Activated CD8-positive, alpha-beta memory T cell treated with anti-CD3 and anti-CD28 coated beads for 4 hours (primary cell): Measurements from ENCODE around the gene PSG4.
"Not testable (repeated sequence)": the region's sequence is repeated elsewhere in the genome, so short reads cannot be mapped to it uniquely, and the experiment has no call there.

Source experiments
- DNase-seq, 2 donors: peaks; one replicate each; pipeline ENCODE4 v3.0.0-alpha.2; 2020; ENCODE audit warnings: low read depth in 2 of 2

PSG4 gene

DNA sequence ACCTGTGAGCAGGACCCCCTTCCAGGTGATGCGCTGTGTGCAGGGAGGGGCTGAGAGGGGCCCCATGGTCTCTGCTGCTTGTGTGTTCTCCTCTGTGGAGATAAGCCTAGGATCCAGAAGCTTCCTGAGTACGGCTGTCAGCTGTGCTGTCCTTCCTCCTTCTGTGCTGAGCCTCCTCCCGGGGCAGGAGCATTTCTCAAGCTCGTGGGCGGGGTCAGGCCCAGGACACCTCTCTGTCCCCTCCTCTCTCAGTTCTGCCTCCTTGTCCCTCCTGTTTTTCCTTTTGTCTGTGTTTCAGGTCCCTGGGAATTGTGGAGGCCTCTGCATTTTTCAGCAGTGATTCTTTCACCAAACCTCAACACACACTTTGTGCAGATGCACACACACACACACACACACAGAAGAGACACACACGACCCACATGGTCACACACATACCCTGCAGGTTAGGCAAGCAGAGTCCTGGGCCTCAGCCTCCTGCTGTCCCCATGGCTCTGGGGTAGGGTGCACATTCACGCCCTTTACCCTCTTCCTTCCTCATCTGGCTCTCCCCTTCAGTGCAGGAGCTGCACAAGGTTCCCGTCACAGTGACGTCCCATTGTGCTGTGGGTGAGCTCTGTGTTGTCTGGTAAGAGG is at the start of gene PSG4:
TSS of gene PSG4 (minus strand) at position 168 of the 635 bp plus-strand sequence. CDS start at position 66, 102 bp downstream.
- DNase-seq = not testable (repeated sequence)

DNA sequence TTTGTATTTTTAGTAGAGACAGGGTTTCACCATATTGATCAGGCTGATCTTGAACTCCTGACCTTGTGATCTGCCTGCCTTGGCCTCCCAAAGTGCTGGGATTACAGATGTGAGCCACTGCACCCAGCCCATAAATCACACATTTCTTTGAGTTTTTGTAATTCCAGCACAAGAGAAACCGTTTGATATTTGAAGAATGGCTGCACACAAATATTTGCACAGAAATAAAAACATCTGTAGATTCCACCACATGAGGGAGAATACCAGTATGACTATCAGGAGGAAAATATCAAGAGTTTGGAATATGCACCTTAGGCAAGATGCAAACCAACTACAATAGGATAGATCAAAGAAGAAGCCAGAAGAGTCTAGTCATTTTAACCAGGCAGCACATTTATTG is 46.0 kb upstream of the PSG4 start:
- DNase-seq = not testable (repeated sequence)

DNA sequence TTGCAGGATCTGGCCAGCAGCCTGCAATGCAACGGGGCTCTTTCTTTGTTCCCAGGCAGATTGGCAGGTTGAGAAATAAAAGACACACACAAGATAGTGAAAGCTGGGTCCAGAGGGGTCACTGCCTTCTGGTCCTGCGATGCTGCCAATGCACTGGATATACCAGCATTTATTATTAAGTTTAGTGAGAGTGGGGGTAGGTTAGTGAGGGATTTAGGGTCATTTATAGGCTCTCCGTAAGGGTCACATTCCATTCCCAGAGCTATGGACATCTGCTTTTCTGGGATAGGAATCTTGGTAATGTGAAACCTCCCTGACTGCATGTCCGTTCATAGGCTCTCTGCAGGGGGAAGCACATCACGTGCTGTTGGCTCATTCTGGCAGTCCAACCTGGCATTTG is 44.9 kb upstream of the PSG4 start:
- DNase-seq = not testable (repeated sequence)

DNA sequence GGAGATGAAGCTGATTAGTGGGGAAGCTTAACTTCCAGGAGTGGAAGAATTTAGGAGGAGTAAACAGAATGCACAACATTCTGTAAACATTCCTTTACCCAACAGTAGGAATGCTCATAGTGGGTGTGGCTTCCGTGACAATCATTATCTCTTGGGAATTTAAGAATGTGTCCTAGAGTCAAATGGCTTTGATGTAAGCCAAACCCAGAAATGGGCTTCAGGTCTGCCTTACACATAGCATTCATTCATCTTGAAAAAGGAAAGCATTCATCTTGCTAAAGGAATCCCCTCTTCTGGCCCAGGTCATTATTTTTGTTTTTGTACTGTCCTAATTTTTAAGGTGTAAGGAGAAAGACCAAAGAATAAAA is 43.2 kb upstream of the PSG4 start:
- not testable (repeated sequence) for DNase-seq

DNA sequence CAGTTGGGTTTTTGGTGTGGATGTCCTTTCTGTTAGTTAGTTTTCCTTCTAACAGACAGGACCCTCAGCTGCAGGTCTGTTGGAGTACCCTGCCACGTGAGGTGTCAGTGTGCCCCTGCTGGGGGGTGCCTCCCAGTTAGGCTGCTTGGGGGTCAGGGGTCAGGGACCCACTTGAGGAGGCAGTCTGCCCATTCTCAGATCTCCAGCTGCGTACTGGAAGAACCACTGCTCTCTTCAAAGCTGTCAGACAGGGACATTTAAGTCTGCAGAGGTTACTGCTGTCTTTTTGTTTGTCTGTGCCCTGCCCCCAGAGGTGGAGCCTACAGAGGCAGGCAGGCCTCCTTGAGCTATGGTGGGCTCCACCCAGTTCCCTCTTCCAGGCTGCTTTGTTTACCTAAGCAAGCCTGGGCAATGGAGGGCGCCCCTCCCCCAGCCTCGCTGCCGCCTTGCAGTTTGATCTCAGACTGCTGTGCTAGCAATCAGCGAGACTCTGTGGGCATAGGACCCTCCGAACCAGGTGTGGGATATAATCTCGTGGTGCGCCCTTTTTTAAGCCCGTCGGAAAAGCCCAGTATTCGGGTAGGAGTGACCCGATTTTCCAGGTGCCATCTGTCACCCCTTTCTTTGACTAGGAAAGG is 41.9 kb upstream of the PSG4 start:
- not testable (repeated sequence) for DNase-seq

DNA sequence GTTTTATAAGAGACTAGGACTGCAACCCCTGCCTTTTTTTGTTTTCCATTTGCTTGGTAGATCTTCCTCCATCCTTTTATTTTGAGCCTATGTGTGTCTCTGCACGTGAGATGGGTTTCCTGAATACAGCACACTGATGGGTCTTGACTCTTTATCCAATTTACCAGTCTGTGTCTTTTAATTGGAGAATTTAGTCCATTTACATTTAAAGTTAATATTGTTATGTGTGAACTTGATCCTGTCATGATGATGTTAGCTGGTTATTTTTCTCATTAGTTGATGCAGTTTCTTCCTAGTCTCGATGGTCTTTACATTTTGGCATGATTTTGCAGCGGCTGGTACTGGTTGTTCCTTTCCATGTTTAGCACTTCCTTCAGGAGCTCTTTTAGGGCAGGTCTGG is 40.4 kb upstream of the PSG4 start:
- DNase-seq = not testable (repeated sequence)

DNA sequence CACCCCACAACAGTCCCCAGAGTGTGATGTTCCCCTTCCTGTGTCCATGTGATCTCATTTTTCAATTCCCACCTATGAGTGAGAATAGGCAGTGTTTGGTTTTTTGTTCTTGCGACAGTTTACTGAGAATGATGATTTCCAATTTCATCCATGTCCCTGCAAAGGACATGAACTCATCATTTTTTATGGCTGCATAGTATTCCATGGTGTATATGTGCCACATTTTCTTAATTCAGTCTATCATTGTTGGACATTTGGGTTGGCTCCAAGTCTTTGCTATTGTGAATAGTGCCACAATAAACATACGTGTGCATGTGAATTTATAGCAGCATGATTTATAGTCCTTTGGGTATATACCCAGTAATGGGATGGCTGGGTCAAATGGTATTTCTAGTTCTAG is 36.8 kb upstream of the PSG4 start:
- DNase-seq = not testable (repeated sequence)

DNA sequence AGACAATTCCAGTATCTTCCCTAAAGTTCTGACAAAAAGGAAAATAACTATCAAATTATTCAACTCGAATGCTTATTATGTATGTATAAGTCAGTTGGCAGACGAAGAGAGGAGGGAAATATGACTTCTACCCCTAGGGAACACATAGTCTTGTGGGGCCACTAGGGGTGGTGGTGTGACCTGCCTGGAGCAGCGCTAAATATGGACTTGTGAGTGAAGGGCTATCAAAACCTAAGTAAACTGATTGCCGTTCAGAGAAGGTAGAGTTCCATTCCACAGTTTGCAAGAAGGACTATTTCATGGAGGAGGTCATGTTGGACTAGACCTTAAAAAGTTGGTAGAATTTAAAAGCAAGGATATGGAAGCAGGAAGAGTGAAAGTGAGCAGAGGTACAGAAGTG is 32.8 kb upstream of the PSG4 start:
- not testable (repeated sequence) for DNase-seq

DNA sequence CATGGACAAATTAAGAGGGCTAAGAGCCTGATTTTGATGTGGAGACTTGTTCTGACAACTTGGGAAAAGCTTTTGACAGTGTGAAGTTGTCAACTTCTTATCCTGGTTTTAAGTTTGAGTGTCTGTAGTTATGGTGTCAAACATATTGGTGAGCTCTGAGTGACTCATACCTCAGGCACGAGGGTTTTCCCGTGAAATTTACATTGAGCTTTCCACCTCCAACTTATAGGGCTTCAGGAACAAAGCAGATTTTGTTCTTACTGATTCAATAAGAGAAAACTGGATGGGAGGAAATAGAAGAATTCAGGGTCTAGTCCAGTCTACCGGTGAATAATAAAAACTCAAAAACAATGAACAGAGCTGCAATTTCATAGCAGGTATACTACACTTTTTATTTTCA is 30.2 kb upstream of the PSG4 start:
- not testable (repeated sequence) for DNase-seq

DNA sequence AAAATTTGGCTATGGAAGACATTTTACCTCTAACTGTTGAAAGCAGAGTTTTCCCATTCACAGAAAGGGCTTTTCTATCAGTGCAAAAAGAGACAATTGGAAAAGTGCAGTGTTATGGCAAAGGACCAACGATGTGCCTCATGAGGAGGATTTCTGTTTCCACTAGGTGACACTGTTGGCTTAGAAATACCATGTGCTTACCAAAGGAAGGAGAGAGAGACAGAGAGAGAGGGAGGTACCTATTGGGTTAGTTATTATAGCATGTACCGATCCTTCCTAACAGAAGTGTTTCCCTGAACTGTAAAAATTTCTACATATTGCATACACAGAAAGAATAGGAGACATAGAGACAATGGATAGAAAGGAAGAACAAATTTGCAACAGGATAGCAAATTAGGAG is 23.9 kb upstream of the PSG4 start:
- DNase-seq = no peak

DNA sequence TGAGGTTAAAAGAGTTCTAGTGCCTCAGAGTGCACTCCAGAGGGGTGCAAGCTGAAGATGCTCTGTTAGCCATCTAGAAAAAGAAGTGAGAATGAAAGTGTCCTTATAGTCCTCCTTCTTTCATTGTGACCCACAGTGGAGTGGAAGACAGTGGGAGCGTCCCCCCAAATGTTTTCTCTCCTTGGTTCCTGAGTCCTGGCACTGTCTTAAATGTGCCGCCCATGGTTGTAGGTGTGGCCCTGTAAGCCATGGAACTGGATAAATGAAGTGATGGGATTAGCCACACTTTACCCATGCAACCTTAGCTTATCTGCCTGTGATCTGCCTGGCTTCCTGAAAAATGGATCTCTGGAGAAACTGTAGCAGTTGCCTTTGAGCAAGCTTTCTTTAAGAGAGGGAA is 23.3 kb upstream of the PSG4 start:
- DNase-seq = not testable (repeated sequence)

DNA sequence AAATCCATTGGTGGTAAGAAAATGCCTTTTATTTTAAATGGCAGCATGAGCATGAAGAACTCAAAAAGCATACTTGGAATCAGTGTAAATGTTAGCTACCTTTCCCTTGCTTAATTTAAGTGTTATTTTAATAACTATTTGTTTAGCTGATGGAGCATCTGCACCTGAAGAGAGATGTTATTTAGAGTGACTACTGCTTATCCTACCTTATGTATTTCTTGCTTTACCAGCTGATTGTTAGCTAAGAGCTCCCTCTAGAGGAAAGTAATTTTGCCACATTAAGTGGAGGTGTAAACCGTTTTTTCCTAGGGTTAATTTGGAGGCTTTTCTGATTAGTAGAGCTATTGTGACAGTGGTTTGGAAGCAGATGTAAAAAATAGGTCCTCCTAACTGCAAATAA is 21.5 kb upstream of the PSG4 start:
- not testable (repeated sequence) for DNase-seq

DNA sequence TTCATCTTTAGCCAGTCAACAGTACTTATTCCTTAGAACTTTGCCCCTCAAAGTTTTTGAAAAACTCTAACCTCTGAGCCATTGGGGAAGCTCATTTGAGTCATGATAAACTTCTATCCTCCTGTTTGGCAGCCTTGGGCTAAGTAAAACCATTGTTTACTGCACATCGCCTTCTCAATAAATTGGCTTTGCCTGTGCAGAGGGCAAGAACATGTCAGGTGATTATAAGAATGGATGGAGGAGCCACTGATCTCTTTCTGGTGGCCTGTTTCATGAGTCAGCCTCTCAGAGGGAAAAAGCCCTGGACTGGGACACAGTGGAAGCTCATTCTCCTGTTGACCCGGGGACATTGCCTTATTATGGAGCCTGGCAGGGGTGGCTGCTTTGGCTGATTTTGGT is 19.4 kb upstream of the PSG4 start:
- no peak for DNase-seq

DNA sequence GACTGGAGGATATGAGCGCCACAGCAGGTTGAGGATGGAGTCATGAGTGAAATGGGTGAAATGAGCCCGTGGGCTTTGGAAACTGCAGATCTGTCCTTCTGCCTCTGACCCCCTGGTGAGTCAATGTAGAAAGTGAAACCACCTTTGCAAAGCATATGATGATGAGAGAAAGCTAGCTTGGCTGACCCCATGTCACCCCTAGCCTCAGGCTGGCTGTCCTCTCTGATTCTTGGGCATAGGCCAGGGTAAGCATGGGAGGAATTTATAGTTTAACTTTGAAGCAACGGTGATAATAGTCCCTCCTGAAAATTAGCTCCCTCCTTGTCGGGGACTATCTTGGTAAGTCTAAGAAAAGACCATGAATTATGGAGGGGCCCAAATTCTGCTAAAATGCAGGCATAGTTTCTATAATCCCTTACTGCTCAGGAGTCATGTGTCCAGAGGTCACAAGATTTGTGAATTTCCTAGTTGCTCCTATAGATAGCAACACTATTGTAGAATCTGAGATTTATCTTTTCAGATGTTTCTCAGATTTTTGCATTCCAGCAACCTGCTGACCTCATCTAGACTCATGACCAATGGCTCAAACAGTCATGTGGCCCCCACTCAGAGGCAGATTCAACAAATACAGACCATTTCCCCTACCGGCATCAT is 18.9 kb upstream of the PSG4 start:
- DNase-seq = not testable (repeated sequence)

DNA sequence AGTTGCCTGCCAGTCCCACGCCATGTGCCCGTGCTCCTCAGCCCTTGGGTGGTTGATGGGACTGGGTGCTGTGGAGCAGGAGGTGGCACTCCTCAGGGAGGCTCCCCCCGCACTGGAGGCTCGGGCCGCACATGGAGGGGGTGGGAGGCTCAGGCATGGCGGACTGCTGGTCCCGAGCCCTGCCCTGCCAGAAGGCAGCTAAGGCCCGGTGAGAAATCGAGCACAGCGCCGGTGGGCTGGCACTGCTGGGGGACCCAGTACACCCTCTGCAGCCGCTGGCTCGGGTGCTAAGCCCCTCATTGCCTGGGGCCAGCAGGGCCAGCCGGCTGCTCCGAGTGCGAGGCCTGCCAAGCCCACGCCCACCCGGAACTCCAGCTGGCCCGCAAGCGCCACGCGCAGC is 16.5 kb upstream of the PSG4 start:
- DNase-seq = not testable (repeated sequence)

DNA sequence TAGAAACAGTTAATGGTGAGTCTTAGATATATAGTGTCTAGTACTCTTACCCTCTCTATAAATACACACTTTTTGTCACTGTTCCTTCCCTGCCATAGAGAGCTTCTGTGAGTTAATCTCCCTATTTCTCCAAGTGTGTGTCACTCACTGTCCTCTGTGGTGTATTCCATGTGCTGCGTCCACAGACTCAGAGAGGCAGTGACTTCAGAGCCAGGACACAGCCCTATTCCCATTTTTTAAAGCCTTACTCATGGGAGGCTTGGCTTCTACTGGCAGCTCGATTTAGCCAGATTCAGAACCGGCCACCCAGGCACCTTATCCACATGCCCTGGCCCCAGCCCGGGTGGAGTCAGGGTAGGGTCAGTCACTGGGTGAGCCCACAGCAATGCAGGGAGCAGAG is 13.7 kb upstream of the PSG4 start:
- DNase-seq = not testable (repeated sequence)

DNA sequence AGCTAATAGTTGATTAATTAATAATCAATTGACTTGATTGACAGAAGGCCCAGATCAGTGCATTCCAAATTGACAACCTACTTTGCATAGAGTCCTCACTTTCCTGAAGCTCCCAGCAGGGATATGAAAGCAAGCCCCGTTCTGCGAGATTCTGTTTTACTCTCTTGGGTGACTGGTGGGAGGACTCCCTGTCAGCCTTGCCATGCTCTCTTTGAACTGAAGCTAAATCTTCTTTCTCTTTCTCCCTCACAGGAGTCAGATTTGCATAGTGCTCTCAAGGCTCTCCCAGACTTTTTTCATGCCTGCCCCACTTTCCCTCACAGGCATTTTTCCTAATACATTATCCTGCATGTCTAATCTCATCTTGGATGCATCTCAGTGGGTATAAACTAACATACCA is 10.4 kb upstream of the PSG4 start:
- DNase-seq = not testable (repeated sequence)

DNA sequence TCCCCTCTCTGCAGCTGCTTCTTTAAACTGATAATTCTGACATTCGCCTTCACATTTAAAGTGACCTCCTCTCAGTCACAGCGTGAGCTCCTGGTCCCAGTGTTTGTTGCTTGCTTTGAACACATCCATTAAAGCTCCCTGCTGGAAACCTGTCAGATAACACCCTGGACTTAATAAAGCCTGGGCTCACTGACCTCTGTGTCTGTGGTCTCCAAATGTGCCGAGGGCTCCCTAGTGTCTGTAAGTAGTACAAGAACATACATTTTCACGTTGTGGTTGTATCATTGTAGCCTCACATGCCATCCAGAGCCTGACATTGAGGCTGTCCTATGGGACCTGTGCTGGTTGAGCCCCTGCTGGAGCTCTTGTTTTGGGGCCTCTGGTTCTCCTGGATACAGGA is 2.6 kb upstream of the PSG4 start:
- no peak for DNase-seq

DNA sequence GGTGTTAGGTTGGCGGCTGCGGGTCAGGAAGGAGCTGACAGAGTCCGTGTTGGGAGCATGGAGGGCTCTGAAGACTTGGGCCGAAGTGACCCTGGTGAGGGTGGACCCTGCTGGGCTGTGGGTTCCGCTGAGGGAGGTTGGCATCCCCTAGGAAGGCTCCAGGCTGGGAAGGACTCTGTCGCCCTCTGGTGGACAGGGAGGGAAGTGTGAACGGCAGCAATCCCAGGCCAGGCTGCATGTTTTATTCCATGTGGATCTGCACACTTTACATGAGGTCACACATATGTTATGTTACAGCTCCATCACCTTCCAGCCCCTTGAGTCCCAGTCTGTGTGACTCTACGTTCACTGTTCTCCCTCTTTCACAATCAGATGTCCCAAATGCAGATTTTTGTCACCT is 1.7 kb upstream of the PSG4 start:
- not testable (repeated sequence) for DNase-seq

DNA sequence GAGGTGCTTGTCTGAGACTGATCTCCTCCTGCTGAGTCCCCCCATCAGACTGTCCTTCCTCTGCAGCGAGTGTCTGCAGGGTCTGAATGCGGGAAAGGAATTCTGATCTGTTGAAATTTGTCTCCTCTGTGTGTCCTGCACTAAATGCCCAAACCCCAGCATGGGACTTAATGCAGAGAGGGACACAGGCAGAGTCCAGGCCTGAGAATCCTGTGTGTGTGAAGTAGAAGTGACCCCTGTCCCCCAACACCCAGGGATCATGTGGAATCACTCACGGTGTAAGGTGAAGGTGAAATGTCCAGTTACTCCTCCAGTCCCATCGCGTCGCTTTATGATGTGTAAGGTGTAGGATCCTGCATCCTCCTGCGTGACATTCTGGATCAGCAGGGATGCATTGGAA is 1.8 kb downstream of the PSG4 start:
- not testable (repeated sequence) for DNase-seq

DNA sequence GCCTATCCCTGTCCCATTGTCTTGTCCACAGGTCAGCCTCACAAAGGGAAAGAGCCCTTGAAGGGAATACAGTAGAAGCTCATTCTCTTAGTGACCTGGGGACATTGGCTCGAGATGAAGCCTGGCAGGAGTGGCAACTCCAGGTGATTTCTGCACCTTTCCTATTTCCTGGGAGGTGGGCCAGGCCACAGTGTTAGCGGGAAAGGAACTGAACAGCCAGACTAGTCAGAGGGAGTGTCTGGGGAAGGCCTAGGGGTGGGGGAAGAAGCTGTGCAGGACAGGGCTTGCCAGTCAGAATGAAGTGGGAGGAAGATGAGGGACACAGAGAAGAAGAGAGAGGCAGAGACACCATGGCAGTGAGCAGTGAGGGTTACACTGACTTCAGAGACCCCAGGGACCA is 3.5 kb downstream of the PSG4 start:
- not testable (repeated sequence) for DNase-seq

DNA sequence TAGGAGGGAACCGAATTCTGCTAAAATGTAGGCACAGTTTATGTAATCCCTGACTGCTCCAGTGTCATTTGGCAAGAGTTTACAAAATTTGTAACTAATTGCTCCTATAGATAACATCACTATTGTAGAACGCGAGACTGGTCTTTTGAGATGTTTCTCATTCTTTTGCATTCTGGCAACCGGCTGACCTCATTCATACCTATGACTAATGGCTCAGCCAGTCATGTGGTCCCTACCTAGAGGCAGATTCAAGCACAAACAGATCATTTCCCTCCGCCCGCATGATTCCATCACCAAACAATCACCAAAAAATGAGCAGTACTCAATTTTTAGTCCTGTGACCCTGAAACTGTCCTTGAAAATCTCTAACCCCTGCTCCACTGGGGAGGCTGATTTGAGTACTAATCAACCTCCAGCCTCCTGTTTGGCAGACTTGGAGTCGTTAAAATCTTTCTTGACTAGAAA is 4.1 kb downstream of the PSG4 start:
- not testable (repeated sequence) for DNase-seq
